NB4 (cell line): ENCODE data around the gene UROC1.

Source experiments
- DNase-seq: peaks from one replicate; pipeline ENCODE4 v3.0.0; 2010; ENCODE audit warnings: low read depth
- H3K4me3 ChIP-seq: one replicate; pipeline ENCODE4 v1.5.1; 2011; ENCODE audit warnings: mild to moderate bottlenecking, low read depth, low read length, moderate library complexity
- MYC ChIP-seq: IDR thresholded peaks from 2 replicates; pipeline ENCODE4 v1.6.1; 2011; ENCODE audit warnings: low read depth, low read length
- POLR2A ChIP-seq: IDR thresholded peaks from 2 replicates; pipeline ENCODE4 v1.6.1; 2011; ENCODE audit warnings: mild to moderate bottlenecking; ENCODE audit not compliant: insufficient read length; ENCODE audit errors: extremely low read depth
- TF ChIP-seq, protein P1 (sequence below): IDR thresholded peaks from one replicate; pipeline ENCODE4 v1.5.1; 2012; ENCODE audit warnings: low read depth, low read length
- TF ChIP-seq, protein P2 (sequence below): IDR thresholded peaks from 2 replicates; pipeline ENCODE4 v1.6.1; 2011; ENCODE audit warnings: low read depth, low read length

UROC1 gene

DNA sequence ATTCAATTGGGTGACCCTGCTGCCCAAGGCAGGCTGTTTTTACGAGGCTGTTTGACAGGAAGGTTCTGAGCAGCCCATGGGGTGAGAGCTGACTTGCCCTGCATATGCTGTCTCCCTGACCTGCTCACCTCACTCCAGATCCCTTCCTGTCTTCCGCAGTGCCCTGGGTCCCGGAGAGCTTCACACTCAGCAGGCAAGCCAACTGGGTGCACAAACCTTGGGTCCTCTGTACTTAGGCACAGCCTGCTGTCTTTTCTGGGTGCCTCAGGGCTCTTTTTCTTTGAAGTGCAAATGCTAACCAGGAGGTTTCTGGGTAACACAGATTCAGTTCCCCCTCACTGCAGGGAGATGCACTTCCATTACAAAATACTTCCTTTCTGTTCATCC is 74.7 kb downstream of the UROC1 start:
- TF ChIP-seq POLR2A (no peak), MYC (no peak)
- TF ChIP-seq, protein P1, sequence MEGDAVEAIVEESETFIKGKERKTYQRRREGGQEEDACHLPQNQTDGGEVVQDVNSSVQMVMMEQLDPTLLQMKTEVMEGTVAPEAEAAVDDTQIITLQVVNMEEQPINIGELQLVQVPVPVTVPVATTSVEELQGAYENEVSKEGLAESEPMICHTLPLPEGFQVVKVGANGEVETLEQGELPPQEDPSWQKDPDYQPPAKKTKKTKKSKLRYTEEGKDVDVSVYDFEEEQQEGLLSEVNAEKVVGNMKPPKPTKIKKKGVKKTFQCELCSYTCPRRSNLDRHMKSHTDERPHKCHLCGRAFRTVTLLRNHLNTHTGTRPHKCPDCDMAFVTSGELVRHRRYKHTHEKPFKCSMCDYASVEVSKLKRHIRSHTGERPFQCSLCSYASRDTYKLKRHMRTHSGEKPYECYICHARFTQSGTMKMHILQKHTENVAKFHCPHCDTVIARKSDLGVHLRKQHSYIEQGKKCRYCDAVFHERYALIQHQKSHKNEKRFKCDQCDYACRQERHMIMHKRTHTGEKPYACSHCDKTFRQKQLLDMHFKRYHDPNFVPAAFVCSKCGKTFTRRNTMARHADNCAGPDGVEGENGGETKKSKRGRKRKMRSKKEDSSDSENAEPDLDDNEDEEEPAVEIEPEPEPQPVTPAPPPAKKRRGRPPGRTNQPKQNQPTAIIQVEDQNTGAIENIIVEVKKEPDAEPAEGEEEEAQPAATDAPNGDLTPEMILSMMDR: no peak
- TF ChIP-seq, protein P2, sequence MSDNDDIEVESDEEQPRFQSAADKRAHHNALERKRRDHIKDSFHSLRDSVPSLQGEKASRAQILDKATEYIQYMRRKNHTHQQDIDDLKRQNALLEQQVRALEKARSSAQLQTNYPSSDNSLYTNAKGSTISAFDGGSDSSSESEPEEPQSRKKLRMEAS: no peak
- H3K4me3 ChIP-seq: no peak overlapping the region
- DNase-seq: no peak

DNA sequence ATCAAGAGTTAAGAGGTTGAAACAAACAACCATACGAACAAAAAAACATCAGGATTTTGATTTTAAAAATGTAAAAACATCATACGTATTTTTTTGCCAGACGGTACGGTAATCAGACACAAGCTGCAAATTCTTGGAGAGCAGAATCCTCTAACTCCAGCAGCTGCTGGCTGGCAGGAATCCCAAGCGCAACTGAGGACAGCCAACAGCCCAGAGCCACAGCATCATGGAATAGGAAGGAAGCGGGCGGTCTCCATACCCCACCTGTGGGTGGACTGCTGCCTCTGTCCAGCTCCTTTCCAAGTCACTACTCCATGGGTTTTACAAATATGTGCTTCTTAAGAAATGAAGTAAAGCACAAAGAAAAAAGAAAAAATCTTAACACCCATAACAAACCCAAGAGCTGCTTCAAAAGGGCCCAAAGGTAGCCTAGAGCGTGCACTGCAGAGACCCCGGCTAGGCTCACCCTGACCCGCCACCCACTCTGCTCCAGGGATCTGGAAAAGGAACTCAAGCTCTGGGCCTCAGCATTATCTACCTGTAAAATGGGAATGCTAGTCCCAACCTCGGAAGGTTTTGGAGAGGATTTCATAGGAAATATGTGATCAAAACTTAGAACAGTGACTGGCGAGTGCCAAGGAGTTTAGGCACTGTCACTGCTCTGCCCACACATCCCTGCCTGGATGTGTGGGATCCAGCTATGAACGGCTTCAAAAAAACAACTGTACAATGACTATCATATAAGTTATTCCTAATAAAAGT is 75.3 kb downstream of the UROC1 start:
- no peak overlapping the region for H3K4me3 ChIP-seq
- no peak for TF ChIP-seq MYC
- TF ChIP-seq, protein P1: no peak
- TF ChIP-seq, protein P2: no peak
- TF ChIP-seq POLR2A: no peak
- no peak for DNase-seq

DNA sequence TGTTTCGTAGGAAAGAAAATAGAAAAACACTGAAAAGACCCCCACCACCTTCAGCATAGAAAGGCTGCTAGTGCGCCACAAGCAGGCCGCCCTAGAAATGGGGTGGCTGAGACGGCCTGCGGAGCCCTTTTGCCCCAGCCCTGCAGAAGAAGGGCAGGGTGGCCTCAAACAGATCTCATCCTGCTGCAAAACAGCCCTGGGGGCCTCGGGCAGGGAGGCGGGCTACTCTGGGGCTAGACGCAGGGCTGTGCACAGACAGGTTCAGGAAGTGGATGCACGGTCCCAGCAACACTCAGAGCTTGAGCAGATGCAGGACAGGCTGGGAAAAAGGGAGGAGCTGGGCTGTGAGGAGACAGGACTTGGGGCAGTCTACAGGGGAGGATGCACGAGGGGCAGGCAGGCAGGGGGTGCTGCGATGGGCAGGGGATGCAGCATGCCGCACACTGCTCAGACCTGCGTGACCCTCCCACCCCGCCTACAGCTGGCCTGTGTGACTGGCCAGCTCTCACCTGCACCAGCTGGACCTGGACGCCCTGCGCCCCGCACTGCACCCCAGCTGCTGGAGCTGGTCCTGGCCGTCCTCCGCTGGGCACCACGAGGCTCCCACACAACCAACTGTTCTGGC is 76.2 kb downstream of the UROC1 start:
- H3K4me3 ChIP-seq: no peak overlapping the region
- TF ChIP-seq, protein P1: no peak
- no peak for TF ChIP-seq MYC
- TF ChIP-seq, protein P2: no peak
- TF ChIP-seq POLR2A: no peak
- DNase-seq: no peak

DNA sequence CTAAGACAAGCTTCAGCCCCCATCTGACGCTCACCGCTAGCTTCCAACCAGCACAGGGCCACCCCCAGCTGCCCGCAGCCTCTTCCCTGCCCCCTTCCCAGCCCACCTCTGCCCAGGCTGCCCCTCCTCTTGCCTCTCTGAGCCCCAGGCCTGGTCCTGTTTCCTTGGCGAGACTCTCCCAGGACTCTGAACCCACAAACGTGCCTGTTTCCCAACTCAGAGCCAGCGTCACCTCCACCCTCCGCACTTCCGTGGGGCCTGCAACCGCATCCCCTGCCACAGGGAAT is 76.9 kb downstream of the UROC1 start:
- TF ChIP-seq, protein P1: no peak
- TF ChIP-seq, protein P2: no peak
- TF ChIP-seq POLR2A (no peak), MYC (no peak)
- DNase-seq: no peak
- H3K4me3 ChIP-seq: no peak overlapping the region

DNA sequence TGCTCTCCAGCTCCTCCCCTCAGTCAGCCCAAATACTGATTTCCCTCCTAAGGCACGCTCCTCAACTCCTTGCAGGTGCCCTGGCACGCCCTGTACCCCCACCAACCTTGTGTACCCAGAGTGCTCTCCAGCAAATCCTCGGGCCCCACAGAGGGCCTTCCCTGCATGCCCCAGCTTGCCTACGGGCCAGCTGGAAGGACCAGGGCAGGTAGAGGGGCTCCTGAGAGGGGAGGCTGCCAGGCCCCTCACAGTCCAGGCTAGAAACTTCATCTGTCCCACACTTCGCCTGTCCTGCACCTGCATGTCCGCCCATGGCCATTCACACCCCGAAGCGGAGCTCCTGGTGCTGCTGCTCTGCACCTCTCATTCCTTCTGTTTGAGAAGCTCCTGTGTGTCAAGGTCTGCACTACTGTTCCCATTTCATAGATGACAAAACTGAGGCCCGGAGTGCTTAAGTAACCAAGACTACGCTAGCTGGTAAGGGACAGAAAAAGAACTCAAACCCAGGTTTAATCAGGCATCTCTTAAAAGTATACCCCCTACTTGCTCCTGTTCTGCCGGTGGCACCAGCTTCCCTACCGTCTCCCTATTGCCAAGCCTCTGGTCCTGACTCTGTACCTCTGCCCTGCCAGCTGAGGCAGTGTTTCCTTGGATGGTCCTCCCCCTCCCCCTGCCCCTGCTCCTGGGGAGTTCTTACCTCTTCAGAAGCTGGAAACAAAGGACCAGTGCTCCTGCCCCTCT is 77.4 kb downstream of the UROC1 start:
- TF ChIP-seq, protein P2: no peak
- TF ChIP-seq, protein P1: no peak
- TF ChIP-seq POLR2A: no peak
- no peak for TF ChIP-seq MYC
- no peak overlapping the region for H3K4me3 ChIP-seq
- DNase-seq: no peak
